ENCODE results near the gene POLG2.
"Not testable (repeated sequence)": the region's sequence is repeated elsewhere in the genome, so short reads cannot be mapped to it uniquely, and the experiment has no call there.

The POLG2 gene

DNA sequence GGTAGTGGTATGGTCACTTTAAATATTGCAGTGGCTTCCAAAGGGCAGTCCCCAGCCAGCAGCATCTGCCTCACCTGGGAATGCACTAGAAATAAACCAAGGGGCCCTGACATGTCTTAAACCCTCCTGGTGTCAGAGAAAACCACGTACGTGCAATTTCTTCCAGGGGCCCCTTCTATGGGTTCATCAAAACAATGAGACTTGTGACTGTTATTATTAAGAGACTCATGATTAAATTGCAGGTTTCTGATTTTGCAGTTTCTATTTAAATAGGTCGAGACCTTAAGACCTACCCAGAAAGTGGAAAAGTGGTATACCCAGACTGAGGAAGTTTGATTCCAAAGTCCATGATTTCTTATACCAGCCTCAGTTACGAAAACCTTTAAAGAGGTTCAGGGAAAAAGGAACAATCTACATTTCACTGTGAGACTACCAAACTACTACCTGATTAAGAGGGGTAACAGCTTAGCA lies 746 bp upstream of the POLG2 start:
- POLR2A ChIA-PET = interaction anchor here (1.3 to 3.3 kb wide), 2 partner anchors 8 to 88 kb away, joined by 3 to 55 read pairs; partner anchors contain the start of genes CEP95 and DDX5
- TF ChIP-seq, protein P1, sequence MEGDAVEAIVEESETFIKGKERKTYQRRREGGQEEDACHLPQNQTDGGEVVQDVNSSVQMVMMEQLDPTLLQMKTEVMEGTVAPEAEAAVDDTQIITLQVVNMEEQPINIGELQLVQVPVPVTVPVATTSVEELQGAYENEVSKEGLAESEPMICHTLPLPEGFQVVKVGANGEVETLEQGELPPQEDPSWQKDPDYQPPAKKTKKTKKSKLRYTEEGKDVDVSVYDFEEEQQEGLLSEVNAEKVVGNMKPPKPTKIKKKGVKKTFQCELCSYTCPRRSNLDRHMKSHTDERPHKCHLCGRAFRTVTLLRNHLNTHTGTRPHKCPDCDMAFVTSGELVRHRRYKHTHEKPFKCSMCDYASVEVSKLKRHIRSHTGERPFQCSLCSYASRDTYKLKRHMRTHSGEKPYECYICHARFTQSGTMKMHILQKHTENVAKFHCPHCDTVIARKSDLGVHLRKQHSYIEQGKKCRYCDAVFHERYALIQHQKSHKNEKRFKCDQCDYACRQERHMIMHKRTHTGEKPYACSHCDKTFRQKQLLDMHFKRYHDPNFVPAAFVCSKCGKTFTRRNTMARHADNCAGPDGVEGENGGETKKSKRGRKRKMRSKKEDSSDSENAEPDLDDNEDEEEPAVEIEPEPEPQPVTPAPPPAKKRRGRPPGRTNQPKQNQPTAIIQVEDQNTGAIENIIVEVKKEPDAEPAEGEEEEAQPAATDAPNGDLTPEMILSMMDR (IDR thresholded peaks at IDR 0.05; ENCODE audit: insufficient read depth, low read length, missing control alignments) = no peak
- peak overlapping the region; percentile 88 for H3K4me3 ChIP-seq (ENCODE audit: low read depth, low read length)
- CTCF ChIA-PET = interaction anchor here (8.6 to 13.0 kb wide), 2 partner anchors 6 to 76 kb away, joined by 78 to 451 read pairs; partner anchors contain the start of genes CEP95 and DDX5
- no peak for DNase-seq (ENCODE audit: low read depth, low spot score)

DNA sequence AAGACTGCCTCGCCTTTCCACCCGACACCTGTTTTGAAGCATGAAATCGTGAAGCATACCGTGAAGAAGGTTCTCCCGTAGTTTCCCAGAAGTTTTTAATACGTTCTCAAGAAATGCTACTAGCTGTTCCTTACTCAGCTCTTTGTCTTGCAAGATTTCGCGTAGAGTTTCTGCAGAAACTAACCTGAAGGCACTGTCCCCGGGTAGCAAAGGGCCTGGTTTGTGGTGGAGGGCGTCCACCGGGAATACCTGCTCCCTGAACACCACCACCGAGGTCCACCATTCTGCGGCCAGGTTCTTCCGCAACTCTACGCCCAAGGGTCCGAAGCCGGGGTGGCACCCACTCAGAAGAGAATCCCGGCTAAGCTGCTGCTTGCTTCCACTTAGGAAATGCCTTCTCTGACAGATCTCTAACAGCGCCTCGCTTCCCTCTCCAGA lies 487 bp downstream of the POLG2 start:
- H3K4me3 ChIP-seq (ENCODE audit: low read depth, low read length) = peak overlapping the region; percentile 88
- TF ChIP-seq, protein P1 (IDR thresholded peaks at IDR 0.05; ENCODE audit: insufficient read depth, low read length, missing control alignments) = no peak
- no peak for DNase-seq (ENCODE audit: low read depth, low spot score)
- ChIA-PET POLR2A (interaction anchor here (1.3 to 3.3 kb wide), 3 partner anchors 9 to 87 kb away, joined by 3 to 55 read pairs (median 7); partner anchors contain the start of genes CEP95 and DDX5), CTCF (interaction anchor here (1.1 to 13.0 kb wide), 4 partner anchors 8 to 153 kb away, joined by 3 to 451 read pairs (median 40); partner anchors contain the start of genes CEP95 and DDX5)

DNA sequence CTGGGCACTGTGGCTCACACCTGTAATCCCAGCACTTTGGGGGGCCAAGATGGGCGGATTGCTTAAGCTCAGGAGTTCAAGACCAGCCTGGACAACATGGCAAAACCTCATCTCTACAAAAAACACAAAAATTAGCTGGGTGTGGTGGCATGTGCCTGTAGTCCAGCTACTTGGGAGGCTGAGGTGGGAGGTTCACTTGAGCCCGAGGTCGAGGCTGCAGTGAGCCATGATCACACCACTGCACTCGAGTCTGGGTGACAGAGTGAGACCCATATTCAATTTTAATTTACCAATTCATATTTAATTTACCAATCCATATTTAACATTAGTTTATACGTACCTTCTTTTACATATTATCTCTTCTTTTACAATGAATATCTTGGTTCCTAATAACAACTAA lies 1.6 kb downstream of the POLG2 start:
- POLR2A ChIA-PET = interaction anchor here (0.7 kb wide), 1 partner anchor 11 kb away, joined by 3 read pairs; the partner anchor contains the start of gene DDX5
- H3K4me3 ChIP-seq (ENCODE audit: low read depth, low read length); DNase-seq (ENCODE audit: low read depth, low spot score): not testable (repeated sequence)
- CTCF ChIA-PET = interaction anchor here (0.7 to 13.0 kb wide), 4 partner anchors 9 to 469 kb away, joined by 3 to 451 read pairs (median 41); partner anchors contain the start of genes CEP95 and DDX5

DNA sequence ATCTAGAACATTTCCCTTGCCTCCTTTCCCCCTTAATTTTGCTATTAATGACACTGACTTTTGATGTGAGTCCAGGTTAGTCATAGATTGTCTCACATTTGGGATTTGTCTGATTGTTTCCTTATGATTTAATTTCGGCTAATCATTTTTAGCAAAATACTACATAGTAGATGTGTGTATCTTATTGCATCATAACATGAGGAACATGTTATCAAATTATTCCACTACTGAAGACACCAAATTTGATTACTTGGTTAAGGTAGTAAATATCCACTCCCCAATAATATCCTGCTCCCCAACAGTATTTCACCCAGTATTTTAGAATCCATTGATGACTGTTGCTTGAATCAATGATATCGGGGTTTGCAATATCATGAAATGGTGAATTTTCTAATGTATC lies 2.7 kb downstream of the POLG2 start:
- TF ChIP-seq, protein P1 (IDR thresholded peaks at IDR 0.05; ENCODE audit: insufficient read depth, low read length, missing control alignments) = no peak
- no peak overlapping the region for H3K4me3 ChIP-seq (ENCODE audit: low read depth, low read length)
- CTCF ChIA-PET = interaction anchor here (8.6 to 13.0 kb wide), 2 partner anchors 10 to 73 kb away, joined by 78 to 451 read pairs; partner anchors contain the start of genes CEP95 and DDX5
- POLR2A ChIA-PET = no interaction called here
- no peak for DNase-seq (ENCODE audit: low read depth, low spot score)

DNA sequence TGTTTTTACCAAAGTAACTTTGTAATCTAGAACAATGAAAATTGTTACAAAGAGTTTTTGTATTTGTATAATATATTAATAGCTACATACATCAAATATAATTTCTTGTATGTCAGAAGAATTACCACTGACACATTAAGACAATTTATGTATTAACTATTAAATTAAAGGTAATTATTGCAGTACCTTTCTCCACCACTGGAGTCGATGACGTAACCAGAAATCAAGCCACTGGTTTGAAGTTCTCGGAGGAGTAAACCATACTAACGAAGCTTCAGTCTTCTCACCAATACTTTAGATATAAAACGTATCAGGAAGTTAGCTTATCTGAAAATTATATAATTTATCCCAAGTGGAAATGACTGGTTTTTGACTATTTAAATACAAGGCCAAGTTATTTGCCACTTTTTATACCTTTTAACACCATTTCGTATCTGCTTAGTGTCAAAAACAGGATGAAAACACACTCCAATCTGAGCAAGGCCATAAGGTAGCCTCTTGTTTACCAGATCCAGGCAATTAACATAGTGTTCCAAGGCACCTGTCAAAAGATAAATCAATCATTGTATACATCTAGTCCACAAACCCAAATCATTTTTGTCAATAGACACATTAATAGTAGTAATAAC lies 4.3 kb downstream of the POLG2 start:
- no peak for DNase-seq (ENCODE audit: low read depth, low spot score)
- CTCF ChIA-PET = interaction anchor here (0.6 to 13.0 kb wide), 20 partner anchors 11 to 190 kb away, joined by 3 to 451 read pairs (median 4); partner anchors contain the start of genes CEP95 and DDX5
- POLR2A ChIA-PET = no interaction called here

DNA sequence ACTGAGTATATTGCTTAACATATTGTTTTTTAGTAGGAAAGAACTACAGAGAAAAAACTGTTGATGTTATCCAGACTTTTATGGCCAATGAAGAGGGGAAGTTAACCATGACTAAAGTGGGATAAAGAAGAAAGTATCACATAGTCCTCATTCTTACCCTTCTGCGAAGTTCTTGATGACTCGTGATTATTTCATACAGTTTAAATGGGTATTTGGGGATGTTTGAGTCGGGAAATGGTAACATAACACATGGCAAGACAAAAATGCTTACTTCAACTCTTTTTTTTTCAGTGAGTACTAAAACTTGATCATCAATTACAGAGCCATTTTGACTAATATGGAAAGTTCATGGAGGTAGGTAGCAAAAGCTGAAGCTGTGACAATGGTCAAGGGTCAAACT lies 4.9 kb downstream of the POLG2 start:
- ChIA-PET POLR2A (interaction anchor here (2.0 kb wide), 1 partner anchor 14 kb away, joined by 12 read pairs; the partner anchor contains the start of genes CEP95 and DDX5), CTCF (interaction anchor here (0.9 to 13.0 kb wide), 26 partner anchors 11 to 190 kb away, joined by 3 to 451 read pairs (median 6); partner anchors contain the start of genes CEP95 and DDX5)
- DNase-seq (ENCODE audit: low read depth, low spot score) = no peak
- H3K4me3 ChIP-seq (ENCODE audit: low read depth, low read length) = no peak overlapping the region
- TF ChIP-seq, protein P1 (IDR thresholded peaks at IDR 0.05; ENCODE audit: insufficient read depth, low read length, missing control alignments) = no peak

More for the DNA sequence above, 4.3 kb downstream of the POLG2 start:
- H3K4me3 ChIP-seq (ENCODE audit: low read depth, low read length) = no peak overlapping the region
- TF ChIP-seq, protein P1 (IDR thresholded peaks at IDR 0.05; ENCODE audit: insufficient read depth, low read length, missing control alignments) = peak; percentile 22
